A549 (cell line): ENCODE results near the gene KCTD12. TPM values are rescaled to one million over a fixed set of nuclear protein-coding genes. Genes with fewer than 3 reads are reported as not detected.

Source experiments
- ATAC-seq, 2 experiments: fragments of 200-7000 bp in 1 of 2; fragments of >200 bp in 1 of 2; cut with Nextera tagmentation in 1 of 2; cut with Tn5 transposase in 1 of 2; 3 replicates each; pipeline versions ENCODE4 v1.8.0 to v1.9.1; 2018 to 2020; ENCODE audit warnings: mild to moderate bottlenecking in 1 of 2, moderate library complexity in 1 of 2
- CTCF ChIA-PET: fragments of 300-600 bp; sonication (Branson Sonifier 250); formaldehyde crosslinking; extraction: SDS; loops from one replicate; lab custom pipeline; 2021; ENCODE audit warnings: antibody characterized with exemption, inconsistent platforms; lab: Yijun Ruan, JAX
- POLR2A ChIA-PET: fragments of 350-600 bp; formaldehyde crosslinking; extraction: SDS; loops from one replicate; lab custom pipeline; 2021; ENCODE audit warnings: antibody characterized with exemption, inconsistent platforms; lab: Yijun Ruan, JAX
- DNase-seq, 2 experiments: peaks; one replicate each; pipeline versions ENCODE4 v3.0.0 to v3.0.0-alpha.2; 2011 to 2016; ENCODE audit warnings: low read depth in 1 of 2, low spot score in 1 of 2
- FAIRE-seq: peaks from 2 replicates; lab custom pipeline; 2011; peaks lifted over from hg19 to GRCh38; lab: Jason Lieb, UNC
- H3K27ac ChIP-seq, 2 experiments: fragments of >200 bp; sonication (Bioruptor Twin); formaldehyde crosslinking; 3 replicates each; pipeline ENCODE4 v1.5.1; 2016 to 2017
- H3K4me1 ChIP-seq: fragments of >200 bp; sonication (Bioruptor Twin); formaldehyde crosslinking; 3 replicates; pipeline ENCODE4 v1.6.1; 2016
- H3K4me2 ChIP-seq: fragments of >200 bp; sonication (Bioruptor Twin); formaldehyde crosslinking; 3 replicates; pipeline ENCODE4 v1.6.1; 2016
- H3K4me3 ChIP-seq: fragments of >200 bp; sonication (Bioruptor Twin); formaldehyde crosslinking; 3 replicates; pipeline ENCODE4 v1.5.1; 2016
- H3K9me3 ChIP-seq: fragments of >200 bp; sonication (Bioruptor Twin); formaldehyde crosslinking; 3 replicates; pipeline ENCODE4 v1.6.1; 2016
- EHF ChIP-seq: fragments of 250-450 bp; sonication (Bioruptor Pico); IDR thresholded peaks from 2 replicates; pipeline ENCODE4 v1.5.0; 2020; ENCODE audit warnings: mild to moderate bottlenecking
- HOXB13 ChIP-seq: fragments of 250-450 bp; sonication (Bioruptor Pico); IDR thresholded peaks from 2 replicates; pipeline ENCODE4 v1.5.0; 2020; ENCODE audit warnings: low read depth, mild to moderate bottlenecking, moderate library complexity
- MAFK ChIP-seq: fragments of 450-650 bp; IDR thresholded peaks from 2 replicates; pipeline ENCODE4 v1.6.1; 2014; ENCODE audit not compliant: partially characterized antibody
- MYC ChIP-seq: IDR thresholded peaks from 2 replicates; pipeline ENCODE4 v1.6.1; 2012; ENCODE audit warnings: mild to moderate bottlenecking, inconsistent platforms, low read length, improper control_type of control experiment, borderline replicate concordance
- NPAS2 ChIP-seq: fragments of 250-450 bp; sonication (Bioruptor Pico); IDR thresholded peaks from 2 replicates; pipeline ENCODE4 v1.8.0; 2022; ENCODE audit warnings: mild to moderate bottlenecking, moderate library complexity, borderline replicate concordance
- NR3C1 ChIP-seq: fragments of >200 bp; sonication (Bioruptor Twin); formaldehyde crosslinking; IDR thresholded peaks from 3 replicates; pipeline ENCODE4 v1.6.1; 2017
- RAD21 ChIP-seq, 2 experiments: fragments of >200 bp in 1 of 2; sonication (Bioruptor Twin) in 1 of 2; formaldehyde crosslinking in 1 of 2; IDR thresholded peaks in 1 of 2; conservative IDR thresholded peaks in 1 of 2; 2 replicates in 1 of 2; 3 replicates in 1 of 2; pipeline ENCODE4 v1.6.1; 2012 to 2018; ENCODE audit warnings: inconsistent platforms in 1 of 2
- RCOR1 ChIP-seq: fragments of 150-350 bp; IDR thresholded peaks from 2 replicates; pipeline ENCODE4 v1.6.1; 2014; ENCODE audit warnings: antibody characterized with exemption, low read length, low read depth
- RNF2 ChIP-seq: fragments of 200-600 bp; sonication (generic); IDR thresholded peaks from 2 replicates; pipeline ENCODE4 v1.6.1; 2016; ENCODE audit warnings: low read depth, mild to moderate bottlenecking, antibody characterized with exemption, moderate library complexity, borderline replicate concordance
- SREBF2 ChIP-seq: fragments of 450-650 bp; IDR thresholded peaks from 2 replicates; pipeline ENCODE4 v1.6.1; 2014; ENCODE audit warnings: mild to moderate bottlenecking, moderate library complexity
- TP53 ChIP-seq: fragments of 250-450 bp; sonication (Bioruptor Pico); IDR thresholded peaks from 2 replicates; pipeline ENCODE4 v1.5.0; 2021; ENCODE audit warnings: mild to moderate bottlenecking, moderate library complexity
- ZC3H11A ChIP-seq: fragments of 450-650 bp; IDR thresholded peaks from 2 replicates; pipeline ENCODE4 v1.6.1; 2014; ENCODE audit warnings: antibody characterized with exemption, mild to moderate bottlenecking
- ZNF302 ChIP-seq: fragments of 250-450 bp; sonication (Bioruptor Pico); IDR thresholded peaks from 2 replicates; pipeline ENCODE4 v1.9.0; 2021; ENCODE audit warnings: inconsistent platforms, mild to moderate bottlenecking, moderate library complexity
- WGBS: methylation state at CpG from one replicate; pipeline ENCODE4 v1.1.6; 2017; ENCODE audit errors: missing lambda C conversion rate; 5-methylcytosine and 5-hydroxymethylcytosine counted together
- polyA plus RNA-seq, 4 experiments: library from polyadenylated mRNA; depleted of rRNA in 3 of 4; stranded (reverse); fragments of >200 nt; fragmentation: RNase III in 1 of 4; extraction: RNeasy Plus Mini Kit Qiagen cat#74134 plus additional on column Dnase treatment in 1 of 4; gene quantifications; 2 replicates in 3 of 4; 3 replicates in 1 of 4; pipeline ENCODE4 v1.2.3, GENCODE V29; 2011 to 2017
- TF ChIP-seq, protein P1 (sequence below): fragments of >200 bp; sonication (Bioruptor Twin); formaldehyde crosslinking; IDR thresholded peaks from 2 replicates; pipeline ENCODE4 v1.6.1; 2016
- TF ChIP-seq, protein P2 (sequence below): fragments of 250-450 bp; sonication (Bioruptor Pico); IDR thresholded peaks from 2 replicates; pipeline ENCODE4 v1.5.0; 2021; ENCODE audit warnings: mild to moderate bottlenecking, moderate library complexity, borderline replicate concordance
- TF ChIP-seq, protein P3 (sequence below): IDR thresholded peaks from 2 replicates; pipeline ENCODE4 v1.6.1; 2012; ENCODE audit warnings: low read depth, borderline replicate concordance
- TF ChIP-seq, protein P4 (sequence below): fragments of 200-600 bp; sonication (generic); IDR thresholded peaks from 2 replicates; pipeline ENCODE4 v1.6.1; 2016; ENCODE audit warnings: antibody characterized with exemption, mild to moderate bottlenecking, moderate library complexity

Gene KCTD12
- polyA plus RNA-seq, 2 of the 4 experiments (the other 2 are of a cell fraction) = 0.71 to 0.90 TPM

DNA sequence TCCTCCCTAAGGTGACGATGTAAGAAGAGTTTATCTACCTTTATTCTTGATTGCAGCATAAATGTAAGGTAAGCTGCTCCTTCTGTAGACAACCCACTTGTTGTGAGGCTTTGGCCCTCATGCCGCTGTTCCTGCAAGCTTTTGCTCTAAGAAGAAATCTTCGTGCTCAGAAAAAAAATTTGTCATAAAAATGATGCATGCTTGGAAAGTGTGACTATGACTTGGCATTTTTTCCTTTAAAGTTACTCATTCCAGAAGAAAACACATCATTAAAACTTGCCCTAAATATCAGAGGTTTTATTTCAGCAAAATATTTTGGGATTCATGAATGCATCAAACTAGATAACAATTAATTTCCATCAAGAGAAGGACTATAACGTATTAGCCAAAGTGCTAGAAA lies 39.8 kb downstream of the KCTD12 start:
- H3K9me3 ChIP-seq = no peaks in the 10 kb centered on the region
- 45% methylated on average over 4 of the region's 4 CpGs for WGBS
- H3K27ac ChIP-seq = no peak overlapping the region
- no peak for DNase-seq
- no peaks in the 10 kb centered on the region for H3K4me1 ChIP-seq
- no peak for ATAC-seq
- POLR2A ChIA-PET = no interaction called here
- H3K4me2 ChIP-seq = no peak overlapping the region
- H3K4me3 ChIP-seq = no peak overlapping the region
- TF ChIP-seq MAFK = peak; percentile 39
- TF ChIP-seq RAD21 (conservative IDR thresholded peaks at IDR 0.05 in 1 of 2, IDR thresholded peaks at IDR 0.05 in 1 of 2) = no peak
- no peak for TF ChIP-seq EHF
- no peak for FAIRE-seq
- CTCF ChIA-PET = no interaction called here

DNA sequence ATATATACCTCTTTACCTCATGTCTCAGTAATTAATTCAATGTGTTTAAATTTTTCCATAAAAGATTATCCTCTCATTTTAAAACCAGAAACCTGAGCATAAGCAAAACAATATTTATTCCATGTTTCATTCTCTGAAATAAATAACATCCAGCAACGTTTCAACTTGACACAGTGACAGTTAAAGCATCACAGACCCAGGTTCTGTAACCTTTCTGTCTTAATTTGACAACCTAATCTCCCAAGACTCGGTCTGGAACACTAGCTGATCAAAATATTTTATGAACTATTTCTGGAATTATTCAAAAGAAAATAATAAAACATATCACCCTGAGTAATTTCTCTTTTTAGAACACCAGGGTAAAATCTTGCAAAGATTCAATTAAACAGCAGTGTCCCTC lies 40.3 kb downstream of the KCTD12 start:
- Histone ChIP-seq H3K4me2 (no peak overlapping the region), H3K27ac (no peak overlapping the region), H3K9me3 (no peaks in the 10 kb centered on the region), H3K4me3 (no peak overlapping the region), H3K4me1 (no peaks in the 10 kb centered on the region)
- no peak for FAIRE-seq
- WGBS = 14% methylated on average over 2 of the region's 2 CpGs
- DNase-seq = no peak
- no peak for ATAC-seq
- ChIA-PET POLR2A (no interaction called here), CTCF (no interaction called here)
- TF ChIP-seq SREBF2 (no peak), HOXB13 (CRISPR knock-in tag) (no peak), NR3C1 (no peak), ZC3H11A (no peak), ZNF302 (no peak), NPAS2 (CRISPR knock-in tag) (no peak), TP53 (CRISPR knock-in tag) (no peak), MYC (no peak)
- TF ChIP-seq, protein P1, sequence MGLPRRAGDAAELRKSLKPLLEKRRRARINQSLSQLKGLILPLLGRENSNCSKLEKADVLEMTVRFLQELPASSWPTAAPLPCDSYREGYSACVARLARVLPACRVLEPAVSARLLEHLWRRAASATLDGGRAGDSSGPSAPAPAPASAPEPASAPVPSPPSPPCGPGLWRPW = no peak

DNA sequence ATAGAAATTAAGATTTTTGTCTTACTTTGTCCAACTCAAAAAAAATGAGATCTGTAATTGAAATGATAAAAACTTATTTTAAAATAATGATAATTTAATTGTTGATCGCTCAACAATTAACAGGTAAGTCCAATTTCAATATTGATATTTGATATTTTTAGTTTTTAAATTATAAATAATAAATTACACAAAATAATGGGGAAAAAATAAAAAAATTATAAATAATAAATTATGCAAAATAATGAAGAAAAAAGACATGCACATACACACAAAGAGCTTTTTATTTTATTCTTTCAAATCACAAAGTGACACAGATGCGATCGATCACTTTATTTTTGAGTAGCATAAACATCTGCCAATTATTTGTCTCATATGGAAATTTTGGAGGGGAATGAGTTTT lies 40.8 kb downstream of the KCTD12 start:
- no peaks in the 10 kb centered on the region for H3K4me1 ChIP-seq
- TF ChIP-seq, protein P2, sequence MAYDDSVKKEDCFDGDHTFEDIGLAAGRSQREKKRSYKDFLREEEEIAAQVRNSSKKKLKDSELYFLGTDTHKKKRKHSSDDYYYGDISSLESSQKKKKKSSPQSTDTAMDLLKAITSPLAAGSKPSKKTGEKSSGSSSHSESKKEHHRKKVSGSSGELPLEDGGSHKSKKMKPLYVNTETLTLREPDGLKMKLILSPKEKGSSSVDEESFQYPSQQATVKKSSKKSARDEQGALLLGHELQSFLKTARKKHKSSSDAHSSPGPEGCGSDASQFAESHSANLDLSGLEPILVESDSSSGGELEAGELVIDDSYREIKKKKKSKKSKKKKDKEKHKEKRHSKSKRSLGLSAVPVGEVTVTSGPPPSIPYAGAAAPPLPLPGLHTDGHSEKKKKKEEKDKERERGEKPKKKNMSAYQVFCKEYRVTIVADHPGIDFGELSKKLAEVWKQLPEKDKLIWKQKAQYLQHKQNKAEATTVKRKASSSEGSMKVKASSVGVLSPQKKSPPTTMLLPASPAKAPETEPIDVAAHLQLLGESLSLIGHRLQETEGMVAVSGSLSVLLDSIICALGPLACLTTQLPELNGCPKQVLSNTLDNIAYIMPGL (CRISPR knock-in tag) = no peak
- TF ChIP-seq RCOR1 (no peak), RNF2 (no peak)
- TF ChIP-seq, protein P3, sequence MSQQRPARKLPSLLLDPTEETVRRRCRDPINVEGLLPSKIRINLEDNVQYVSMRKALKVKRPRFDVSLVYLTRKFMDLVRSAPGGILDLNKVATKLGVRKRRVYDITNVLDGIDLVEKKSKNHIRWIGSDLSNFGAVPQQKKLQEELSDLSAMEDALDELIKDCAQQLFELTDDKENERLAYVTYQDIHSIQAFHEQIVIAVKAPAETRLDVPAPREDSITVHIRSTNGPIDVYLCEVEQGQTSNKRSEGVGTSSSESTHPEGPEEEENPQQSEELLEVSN = no peak
- TF ChIP-seq, protein P4, sequence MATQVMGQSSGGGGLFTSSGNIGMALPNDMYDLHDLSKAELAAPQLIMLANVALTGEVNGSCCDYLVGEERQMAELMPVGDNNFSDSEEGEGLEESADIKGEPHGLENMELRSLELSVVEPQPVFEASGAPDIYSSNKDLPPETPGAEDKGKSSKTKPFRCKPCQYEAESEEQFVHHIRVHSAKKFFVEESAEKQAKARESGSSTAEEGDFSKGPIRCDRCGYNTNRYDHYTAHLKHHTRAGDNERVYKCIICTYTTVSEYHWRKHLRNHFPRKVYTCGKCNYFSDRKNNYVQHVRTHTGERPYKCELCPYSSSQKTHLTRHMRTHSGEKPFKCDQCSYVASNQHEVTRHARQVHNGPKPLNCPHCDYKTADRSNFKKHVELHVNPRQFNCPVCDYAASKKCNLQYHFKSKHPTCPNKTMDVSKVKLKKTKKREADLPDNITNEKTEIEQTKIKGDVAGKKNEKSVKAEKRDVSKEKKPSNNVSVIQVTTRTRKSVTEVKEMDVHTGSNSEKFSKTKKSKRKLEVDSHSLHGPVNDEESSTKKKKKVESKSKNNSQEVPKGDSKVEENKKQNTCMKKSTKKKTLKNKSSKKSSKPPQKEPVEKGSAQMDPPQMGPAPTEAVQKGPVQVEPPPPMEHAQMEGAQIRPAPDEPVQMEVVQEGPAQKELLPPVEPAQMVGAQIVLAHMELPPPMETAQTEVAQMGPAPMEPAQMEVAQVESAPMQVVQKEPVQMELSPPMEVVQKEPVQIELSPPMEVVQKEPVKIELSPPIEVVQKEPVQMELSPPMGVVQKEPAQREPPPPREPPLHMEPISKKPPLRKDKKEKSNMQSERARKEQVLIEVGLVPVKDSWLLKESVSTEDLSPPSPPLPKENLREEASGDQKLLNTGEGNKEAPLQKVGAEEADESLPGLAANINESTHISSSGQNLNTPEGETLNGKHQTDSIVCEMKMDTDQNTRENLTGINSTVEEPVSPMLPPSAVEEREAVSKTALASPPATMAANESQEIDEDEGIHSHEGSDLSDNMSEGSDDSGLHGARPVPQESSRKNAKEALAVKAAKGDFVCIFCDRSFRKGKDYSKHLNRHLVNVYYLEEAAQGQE = no peak
- DNase-seq = no peak
- CTCF ChIA-PET = no interaction called here
- POLR2A ChIA-PET = no interaction called here
- FAIRE-seq = no peak
- no peak overlapping the region for H3K27ac ChIP-seq
- ATAC-seq = no peak
- no peak overlapping the region for H3K4me3 ChIP-seq
- WGBS = 84% methylated on average over 3 of the region's 3 CpGs
- H3K4me2 ChIP-seq = no peak overlapping the region
- H3K9me3 ChIP-seq = no peaks in the 10 kb centered on the region
